ENCODE results near the gene UBE2C.

DNA sequence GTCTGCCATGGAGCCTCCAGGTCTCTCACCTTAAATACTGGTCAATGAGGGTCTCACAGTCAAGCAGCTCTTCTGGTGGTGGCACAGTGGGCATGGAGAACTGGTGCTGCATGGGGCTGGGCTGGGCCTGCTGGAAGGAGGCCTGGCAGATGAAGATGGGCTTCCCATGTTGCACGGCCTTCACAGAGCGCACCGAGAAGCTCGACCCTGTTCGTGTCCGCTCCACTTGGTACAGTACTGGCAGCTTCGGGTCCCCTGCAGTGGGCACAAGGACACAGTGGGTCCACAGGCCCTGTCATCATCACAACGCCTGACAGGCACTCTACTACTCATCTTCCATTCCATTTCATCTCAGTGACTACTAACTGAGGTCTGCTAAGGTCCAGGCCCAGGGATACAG lies 36.0 kb downstream of the UBE2C start:
- TF ChIP-seq, protein P1, sequence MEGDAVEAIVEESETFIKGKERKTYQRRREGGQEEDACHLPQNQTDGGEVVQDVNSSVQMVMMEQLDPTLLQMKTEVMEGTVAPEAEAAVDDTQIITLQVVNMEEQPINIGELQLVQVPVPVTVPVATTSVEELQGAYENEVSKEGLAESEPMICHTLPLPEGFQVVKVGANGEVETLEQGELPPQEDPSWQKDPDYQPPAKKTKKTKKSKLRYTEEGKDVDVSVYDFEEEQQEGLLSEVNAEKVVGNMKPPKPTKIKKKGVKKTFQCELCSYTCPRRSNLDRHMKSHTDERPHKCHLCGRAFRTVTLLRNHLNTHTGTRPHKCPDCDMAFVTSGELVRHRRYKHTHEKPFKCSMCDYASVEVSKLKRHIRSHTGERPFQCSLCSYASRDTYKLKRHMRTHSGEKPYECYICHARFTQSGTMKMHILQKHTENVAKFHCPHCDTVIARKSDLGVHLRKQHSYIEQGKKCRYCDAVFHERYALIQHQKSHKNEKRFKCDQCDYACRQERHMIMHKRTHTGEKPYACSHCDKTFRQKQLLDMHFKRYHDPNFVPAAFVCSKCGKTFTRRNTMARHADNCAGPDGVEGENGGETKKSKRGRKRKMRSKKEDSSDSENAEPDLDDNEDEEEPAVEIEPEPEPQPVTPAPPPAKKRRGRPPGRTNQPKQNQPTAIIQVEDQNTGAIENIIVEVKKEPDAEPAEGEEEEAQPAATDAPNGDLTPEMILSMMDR (IDR thresholded peaks at IDR 0.05; ENCODE audit: low read depth, low read length): no peak
- TF ChIP-seq EZH2phosphoT487 (IDR thresholded peaks at IDR 0.05; ENCODE audit: low read depth): no peak
